Measurements from ENCODE around the gene APOL4. TPM values are rescaled to one million over a fixed set of nuclear protein-coding genes. Genes with fewer than 3 reads are reported as not detected.
"Not testable (repeated sequence)": the region's sequence is repeated elsewhere in the genome, so short reads cannot be mapped to it uniquely, and the experiment has no call there.

Gene APOL4
- total RNA-seq, 2 donors from 2014 or later = 0.56 to 1.2 TPM

- Mint-ChIP-seq H3K9me3 (no peaks in the 10 kb centered on the region), H3K4me3 (peak overlapping the region; percentile 98), H3K36me3 (ENCODE audit: low read depth) (peaks cover 84% of the 10 kb centered on the region), H3K27me3 (no peaks in the 10 kb centered on the region), H3K27ac (peak overlapping the region; percentile 61), H3K4me1 (peaks cover 56% of the 10 kb centered on the region)
- ATAC-seq (replicated peaks) = no peak
These were observed 35.0 kb upstream of the APOL4 start for GRCh38 chr22:36236388-36237319.

GRCh38 chr22:36235585-36235984 is 34.0 kb upstream of the APOL4 start:
- no peak for ATAC-seq (replicated peaks)
- peaks cover 56% of the 10 kb centered on the region for H3K4me1 Mint-ChIP-seq
- H3K27ac Mint-ChIP-seq = peak overlapping the region; percentile 61
- peak overlapping the region; percentile 98 for H3K4me3 Mint-ChIP-seq
- no peaks in the 10 kb centered on the region for H3K27me3 Mint-ChIP-seq
- peaks cover 95% of the 10 kb centered on the region for H3K36me3 Mint-ChIP-seq (ENCODE audit: low read depth)
- H3K9me3 Mint-ChIP-seq = no peaks in the 10 kb centered on the region

- H3K4me1 Mint-ChIP-seq = peaks cover 49% of the 10 kb centered on the region
- no peaks in the 10 kb centered on the region for H3K27me3 Mint-ChIP-seq
- peak overlapping the region; percentile 61 for H3K27ac Mint-ChIP-seq
- no peak for ATAC-seq (replicated peaks)
- peak overlapping the region; percentile 98 for H3K4me3 Mint-ChIP-seq
- no peaks in the 10 kb centered on the region for H3K9me3 Mint-ChIP-seq
- peaks cover 100% of the 10 kb centered on the region for H3K36me3 Mint-ChIP-seq (ENCODE audit: low read depth)
These were observed 33.3 kb upstream of the APOL4 start for GRCh38 chr22:36234919-36235318.

GRCh38 chr22:36234213-36234612 is 32.6 kb upstream of the APOL4 start:
- Mint-ChIP-seq H3K9me3 (no peaks in the 10 kb centered on the region), H3K4me1 (peaks cover 46% of the 10 kb centered on the region), H3K27me3 (no peaks in the 10 kb centered on the region), H3K4me3 (peak overlapping the region; percentile 98), H3K27ac (peak overlapping the region; percentile 61), H3K36me3 (ENCODE audit: low read depth) (peaks cover 100% of the 10 kb centered on the region)
- no peak for ATAC-seq (replicated peaks)

GRCh38 chr22:36233796-36234195 is 32.2 kb upstream of the APOL4 start:
- Mint-ChIP-seq H3K27me3 (no peaks in the 10 kb centered on the region), H3K36me3 (ENCODE audit: low read depth) (peaks cover 100% of the 10 kb centered on the region), H3K4me1 (peaks cover 46% of the 10 kb centered on the region), H3K27ac (peak overlapping the region; percentile 61), H3K4me3 (no peak overlapping the region), H3K9me3 (no peaks in the 10 kb centered on the region)
- no peak for ATAC-seq (replicated peaks)

- no peaks in the 10 kb centered on the region for H3K9me3 Mint-ChIP-seq
- H3K27me3 Mint-ChIP-seq = no peaks in the 10 kb centered on the region
- H3K4me3 Mint-ChIP-seq = no peak overlapping the region
- H3K36me3 Mint-ChIP-seq (ENCODE audit: low read depth) = peaks cover 100% of the 10 kb centered on the region
- peak overlapping the region; percentile 66 for H3K27ac Mint-ChIP-seq
- no peak for ATAC-seq (replicated peaks)
- peaks cover 42% of the 10 kb centered on the region for H3K4me1 Mint-ChIP-seq
These were observed 31.2 kb upstream of the APOL4 start for GRCh38 chr22:36232715-36233401.

GRCh38 chr22:36231051-36231450 is 29.4 kb upstream of the APOL4 start:
- H3K4me3 Mint-ChIP-seq; H3K27me3 Mint-ChIP-seq; H3K9me3 Mint-ChIP-seq; ATAC-seq (replicated peaks): not testable (repeated sequence)
- peaks cover 100% of the 10 kb centered on the region for H3K36me3 Mint-ChIP-seq (ENCODE audit: low read depth)
- H3K27ac Mint-ChIP-seq = peak overlapping the region; percentile 46
- H3K4me1 Mint-ChIP-seq = peaks cover 29% of the 10 kb centered on the region

- H3K27me3 Mint-ChIP-seq; H3K4me3 Mint-ChIP-seq; H3K9me3 Mint-ChIP-seq; ATAC-seq (replicated peaks): not testable (repeated sequence)
- Mint-ChIP-seq H3K4me1 (peaks cover 15% of the 10 kb centered on the region), H3K36me3 (ENCODE audit: low read depth) (peaks cover 98% of the 10 kb centered on the region), H3K27ac (peak overlapping the region; percentile 5)
These were observed 28.0 kb upstream of the APOL4 start for GRCh38 chr22:36229649-36230048.

- Mint-ChIP-seq H3K36me3 (ENCODE audit: low read depth) (peaks cover 92% of the 10 kb centered on the region), H3K27me3 (no peaks in the 10 kb centered on the region), H3K4me1 (peaks cover 8% of the 10 kb centered on the region), H3K4me3 (no peak overlapping the region), H3K9me3 (no peaks in the 10 kb centered on the region), H3K27ac (peak overlapping the region; percentile 5)
- ATAC-seq (replicated peaks) = no peak
These were observed 27.3 kb upstream of the APOL4 start for GRCh38 chr22:36228944-36229343.

GRCh38 chr22:36228369-36228768 is 26.8 kb upstream of the APOL4 start:
- not testable (repeated sequence) for H3K9me3 Mint-ChIP-seq; H3K4me3 Mint-ChIP-seq; ATAC-seq (replicated peaks); H3K4me1 Mint-ChIP-seq; H3K27ac Mint-ChIP-seq; H3K27me3 Mint-ChIP-seq
- peaks cover 86% of the 10 kb centered on the region for H3K36me3 Mint-ChIP-seq (ENCODE audit: low read depth)

GRCh38 chr22:36227806-36228205 is 26.2 kb upstream of the APOL4 start:
- no peak overlapping the region for H3K27ac Mint-ChIP-seq
- no peak for ATAC-seq (replicated peaks)
- H3K4me3 Mint-ChIP-seq = no peak overlapping the region
- H3K4me1 Mint-ChIP-seq = peaks cover 6% of the 10 kb centered on the region
- H3K9me3 Mint-ChIP-seq = no peaks in the 10 kb centered on the region
- peaks cover 80% of the 10 kb centered on the region for H3K36me3 Mint-ChIP-seq (ENCODE audit: low read depth)
- no peaks in the 10 kb centered on the region for H3K27me3 Mint-ChIP-seq

- Mint-ChIP-seq H3K36me3 (ENCODE audit: low read depth) (peaks cover 76% of the 10 kb centered on the region), H3K27ac (no peak overlapping the region), H3K9me3 (no peaks in the 10 kb centered on the region), H3K4me1 (peaks cover 8% of the 10 kb centered on the region), H3K27me3 (no peaks in the 10 kb centered on the region), H3K4me3 (no peak overlapping the region)
- peak; percentile 41 for ATAC-seq (replicated peaks)
These were observed 25.8 kb upstream of the APOL4 start for GRCh38 chr22:36227396-36227795.

GRCh38 chr22:36226189-36226588 is 24.6 kb upstream of the APOL4 start:
- no peak for ATAC-seq (replicated peaks)
- Mint-ChIP-seq H3K9me3 (no peaks in the 10 kb centered on the region), H3K27ac (no peak overlapping the region), H3K4me3 (no peak overlapping the region), H3K4me1 (peaks cover 5% of the 10 kb centered on the region), H3K27me3 (no peaks in the 10 kb centered on the region), H3K36me3 (ENCODE audit: low read depth) (peaks cover 64% of the 10 kb centered on the region)

GRCh38 chr22:36225333-36225922 is 23.8 kb upstream of the APOL4 start:
- Mint-ChIP-seq H3K4me3 (no peak overlapping the region), H3K4me1 (peaks cover 5% of the 10 kb centered on the region), H3K36me3 (ENCODE audit: low read depth) (peaks cover 57% of the 10 kb centered on the region), H3K9me3 (no peaks in the 10 kb centered on the region), H3K27ac (no peak overlapping the region), H3K27me3 (no peaks in the 10 kb centered on the region)
- ATAC-seq (replicated peaks) = no peak

All from activated T-helper 17 cell treated with anti-CD3 and anti-CD28 coated beads, Interleukin-2, amount 50 U/mL, for 72 hours (primary cell).